Activated gamma-delta T cell (primary cell): ENCODE results near the gene CCDC112.
A peak's percentile ranks its signal among the peaks of the same experiment; 100 is the strongest.

Source experiments
- DNase-seq: peaks from one replicate; lab custom pipeline; 2025; lab: John Stamatoyannopoulos, UW

The CCDC112 gene

GRCh38 chr5:115317736-115318135 lies 21.3 kb upstream of the CCDC112 start:
- DNase-seq, result no peak

- DNase-seq, result no peak
Measured at GRCh38 chr5:115317320-115317719, 20.9 kb upstream of the CCDC112 start.

GRCh38 chr5:115313632-115314031 lies 17.2 kb upstream of the CCDC112 start:
- no peak for DNase-seq

GRCh38 chr5:115313052-115313451 lies 16.6 kb upstream of the CCDC112 start:
- DNase-seq, result no peak

- no peak for DNase-seq
Measured at GRCh38 chr5:115309751-115310370, 13.4 kb upstream of the CCDC112 start.

- no peak for DNase-seq
Measured at GRCh38 chr5:115308815-115309214, 12.4 kb upstream of the CCDC112 start.

- DNase-seq, result no peak
Measured at GRCh38 chr5:115306011-115306536, 9.6 kb upstream of the CCDC112 start.

GRCh38 chr5:115304496-115304895 lies 8.0 kb upstream of the CCDC112 start:
- DNase-seq, result no peak

GRCh38 chr5:115298811-115299210 lies 2.4 kb upstream of the CCDC112 start:
- no peak for DNase-seq

- DNase-seq, result no peak
Measured at GRCh38 chr5:115297031-115297430, 577 bp upstream of the CCDC112 start.

- no peak for DNase-seq
Measured at GRCh38 chr5:115295777-115296123, 704 bp downstream of the CCDC112 start.

- no peak for DNase-seq
Measured at GRCh38 chr5:115291397-115291796, 5.1 kb downstream of the CCDC112 start.

- DNase-seq, result no peak
Measured at GRCh38 chr5:115289104-115289503, 7.3 kb downstream of the CCDC112 start.

- no peak for DNase-seq
Measured at GRCh38 chr5:115284021-115284420, 12.4 kb downstream of the CCDC112 start.

GRCh38 chr5:115282131-115282530 lies 14.3 kb downstream of the CCDC112 start:
- no peak for DNase-seq

GRCh38 chr5:115274584-115274983 lies 21.9 kb downstream of the CCDC112 start:
- DNase-seq, result no peak

GRCh38 chr5:115272297-115272958 lies 24.0 kb downstream of the CCDC112 start:
- DNase-seq, result no peak

GRCh38 chr5:115271295-115272050 lies 25.0 kb downstream of the CCDC112 start:
- DNase-seq, result no peak

- no peak for DNase-seq
Measured at GRCh38 chr5:115267617-115268016, 28.8 kb downstream of the CCDC112 start.

GRCh38 chr5:115265220-115265619 lies 31.2 kb downstream of the CCDC112 start:
- no peak for DNase-seq

- peak; percentile 6 for DNase-seq
Measured at GRCh38 chr5:115264786-115265185, 31.7 kb downstream of the CCDC112 start.

- DNase-seq, result no peak
Measured at GRCh38 chr5:115263078-115263380, 33.4 kb downstream of the CCDC112 start.
